CD14-positive monocyte (primary cell): ENCODE measurements around the gene MTHFSD. TPM values are rescaled to one million over a fixed set of nuclear protein-coding genes. Genes with fewer than 3 reads are reported as not detected.
A peak's percentile ranks its signal among the peaks of the same experiment; 100 is the strongest.

Experiments used
- DNase-seq, 3 donors: peaks; one replicate each; pipeline ENCODE4 v3.0.0-alpha.2; 2011 to 2022
- H2AFZ ChIP-seq: 2 replicates; pipeline ENCODE4 v1.6.0; 2012; ENCODE audit warnings: mild to moderate bottlenecking, low read depth, low read length, inconsistent platforms; ENCODE audit not compliant: insufficient read depth, poor library complexity, severe bottlenecking
- H3K27ac ChIP-seq, 2 donors: 1 replicate in 1 of 2; 2 replicates in 1 of 2; pipeline ENCODE4 v1.5.1; 2012 to 2013; ENCODE audit warnings: low read length in 2 of 2, control low read depth in 1 of 2, inconsistent platforms in 1 of 2, low read depth in 1 of 2, mild to moderate bottlenecking in 1 of 2
- H3K27me3 ChIP-seq, 2 donors: one replicate each; pipeline versions ENCODE4 v1.6.0 to v1.6.1; 2011 to 2013; ENCODE audit warnings: low read length in 2 of 2; ENCODE audit not compliant: control insufficient read depth in 2 of 2, insufficient read depth in 2 of 2
- H3K36me3 ChIP-seq, 2 donors: replicated peaks in 1 of 2; 1 replicate in 1 of 2; 2 replicates in 1 of 2; pipeline versions ENCODE4 v1.5.1 to v1.6.1; 2012 to 2013; ENCODE audit warnings: low read length in 2 of 2, control low read depth in 1 of 2, inconsistent platforms in 1 of 2, mild to moderate bottlenecking in 1 of 2; ENCODE audit not compliant: insufficient read depth in 2 of 2, control insufficient read depth in 1 of 2
- H3K4me1 ChIP-seq, 2 donors: 1 replicate in 1 of 2; 2 replicates in 1 of 2; pipeline versions ENCODE4 v1.5.1 to v1.6.1; 2012 to 2013; ENCODE audit warnings: low read length in 2 of 2, control low read depth in 1 of 2, inconsistent platforms in 1 of 2, mild to moderate bottlenecking in 1 of 2, moderate library complexity in 1 of 2; ENCODE audit not compliant: insufficient read depth in 2 of 2, control insufficient read depth in 1 of 2
- H3K4me2 ChIP-seq: replicated peaks from 2 replicates; pipeline ENCODE3; 2012; ENCODE audit warnings: low read length, moderate library complexity, mild to moderate bottlenecking; ENCODE audit not compliant: poor library complexity, severe bottlenecking; ENCODE audit errors: extremely low read depth
- H3K4me3 ChIP-seq, 3 experiments: fragments of 200-600 bp in 1 of 3; sonication (generic) in 1 of 3; replicated peaks in 1 of 3; 1 replicate in 2 of 3; 2 replicates in 1 of 3; pipeline ENCODE4 v1.5.1; 2011 to 2013; ENCODE audit warnings: low read length in 3 of 3, mild to moderate bottlenecking in 3 of 3, control low read depth in 2 of 3, low read depth in 2 of 3, inconsistent platforms in 1 of 3, moderate library complexity in 1 of 3
- H3K79me2 ChIP-seq: 2 replicates; pipeline ENCODE4 v1.6.0; 2012; ENCODE audit warnings: mild to moderate bottlenecking, control low read depth, inconsistent platforms, low read length, moderate library complexity; ENCODE audit not compliant: insufficient read depth
- H3K9ac ChIP-seq: 2 replicates; pipeline ENCODE4 v1.6.0; 2017; ENCODE audit warnings: low read length, mild to moderate bottlenecking; ENCODE audit not compliant: insufficient read depth, poor library complexity, severe bottlenecking
- H3K9me3 ChIP-seq, 2 donors: replicated peaks in 1 of 2; 1 replicate in 1 of 2; 2 replicates in 1 of 2; pipeline versions ENCODE4 v1.5.1 to v1.6.1; 2012 to 2013; ENCODE audit warnings: low read length in 2 of 2, control low read depth in 1 of 2; ENCODE audit not compliant: control insufficient read depth in 1 of 2, insufficient read depth in 1 of 2
- H4K20me1 ChIP-seq: 2 replicates; pipeline ENCODE4 v1.6.0; 2012; ENCODE audit warnings: mild to moderate bottlenecking, low read length, control low read depth, moderate library complexity; ENCODE audit not compliant: insufficient read depth
- H3K27ac Mint-ChIP-seq, 7 donors: one replicate each; pipeline ENCODE4 v1.8.0; 2020; ENCODE audit warnings: mild to moderate bottlenecking in 7 of 7, mixed read lengths in 7 of 7, moderate library complexity in 6 of 7, inconsistent platforms in 2 of 7
- H3K27me3 Mint-ChIP-seq, 3 donors: one replicate each; pipeline ENCODE4 v1.8.0; 2021 to 2022; ENCODE audit warnings: low read depth in 3 of 3, mild to moderate bottlenecking in 3 of 3, mixed read lengths in 3 of 3, moderate library complexity in 3 of 3, inconsistent platforms in 1 of 3
- H3K36me3 Mint-ChIP-seq, 2 donors: one replicate each; pipeline ENCODE4 v1.8.0; 2020; ENCODE audit warnings: mixed read lengths in 2 of 2, inconsistent platforms in 1 of 2, mild to moderate bottlenecking in 1 of 2
- H3K4me1 Mint-ChIP-seq: one replicate; pipeline ENCODE4 v1.8.0; 2020; ENCODE audit warnings: mild to moderate bottlenecking, mixed read lengths
- H3K4me3 Mint-ChIP-seq, 2 donors: one replicate each; pipeline ENCODE4 v1.8.0; 2020; ENCODE audit warnings: mild to moderate bottlenecking in 2 of 2, mixed read lengths in 2 of 2, moderate library complexity in 1 of 2
- H3K9me3 Mint-ChIP-seq, 7 donors: one replicate each; pipeline ENCODE4 v1.8.0; 2020 to 2022; ENCODE audit warnings: mixed read lengths in 7 of 7, mild to moderate bottlenecking in 6 of 7, moderate library complexity in 6 of 7, inconsistent platforms in 2 of 7
- WGBS: methylation state at CpG from one replicate; pipeline ENCODE4 v1.1.5; 2013; ENCODE audit warnings: missing lambda C conversion rate; ENCODE audit not compliant: insufficient coverage; 5-methylcytosine and 5-hydroxymethylcytosine counted together
- intact Hi-C, 2 donors: fragments of 100-400 bp; cut with micrococcal nuclease; formaldehyde crosslinking; loops; one replicate each; pipeline versions ENCODE4 v1.15.0 to v1.15.1; 2023
- polyA plus RNA-seq, 3 donors: library from polyadenylated mRNA; depleted of rRNA in 1 of 3; unstranded in 2 of 3; stranded (reverse) in 1 of 3; fragments of 300-500 nt in 2 of 3; fragments of >200 nt in 1 of 3; fragmentation: Illumina TruSeq in 2 of 3; gene quantifications; 1 replicate in 2 of 3; 2 replicates in 1 of 3; pipeline ENCODE4 v1.2.3, GENCODE V29; 2012 to 2021
- TF ChIP-seq, protein P1 (sequence below): fragments of 200-600 bp; IDR thresholded peaks from one replicate; pipeline ENCODE4 v1.8.0; 2022; ENCODE audit warnings: antibody characterized with exemption, mild to moderate bottlenecking

MTHFSD gene
- polyA plus RNA-seq, 3 donors, result 7.2 to 14.1 (median 11.7) TPM

GRCh38 chr16:86500708-86501510, 54.1 kb downstream of the MTHFSD start:
- H3K27me3 ChIP-seq, result peaks cover 84 to 95% of the 10 kb centered on the region in 2 donors
- Mint-ChIP-seq H3K4me1 (peaks cover 7% of the 10 kb centered on the region), H3K36me3 (peaks cover 0 to 3% of the 10 kb centered on the region in 2 donors), H3K27ac (no peak overlapping the region), H3K9me3 (peaks cover 0 to 24% (median 4%) of the 10 kb centered on the region in 7 donors), H3K4me3 (peak overlapping the region in 1 of 2 donors; percentile 71), H3K27me3 (peaks cover 91 to 99% (median 94%) of the 10 kb centered on the region in 3 donors)
- H3K9ac ChIP-seq, result no peak overlapping the region
- H4K20me1 ChIP-seq, result no peaks in the 10 kb centered on the region
- no peaks in the 10 kb centered on the region for H3K79me2 ChIP-seq
- no peak overlapping the region for H3K27ac ChIP-seq
- no peak for DNase-seq
- no peak overlapping the region for H3K4me2 ChIP-seq
- intact Hi-C loops, result no loop called here
- no peak overlapping the region for H2AFZ ChIP-seq
- peaks cover 0 to 52% of the 10 kb centered on the region in 2 donors for H3K9me3 ChIP-seq
- H3K36me3 ChIP-seq, result no peaks in the 10 kb centered on the region
- TF ChIP-seq, protein P1, sequence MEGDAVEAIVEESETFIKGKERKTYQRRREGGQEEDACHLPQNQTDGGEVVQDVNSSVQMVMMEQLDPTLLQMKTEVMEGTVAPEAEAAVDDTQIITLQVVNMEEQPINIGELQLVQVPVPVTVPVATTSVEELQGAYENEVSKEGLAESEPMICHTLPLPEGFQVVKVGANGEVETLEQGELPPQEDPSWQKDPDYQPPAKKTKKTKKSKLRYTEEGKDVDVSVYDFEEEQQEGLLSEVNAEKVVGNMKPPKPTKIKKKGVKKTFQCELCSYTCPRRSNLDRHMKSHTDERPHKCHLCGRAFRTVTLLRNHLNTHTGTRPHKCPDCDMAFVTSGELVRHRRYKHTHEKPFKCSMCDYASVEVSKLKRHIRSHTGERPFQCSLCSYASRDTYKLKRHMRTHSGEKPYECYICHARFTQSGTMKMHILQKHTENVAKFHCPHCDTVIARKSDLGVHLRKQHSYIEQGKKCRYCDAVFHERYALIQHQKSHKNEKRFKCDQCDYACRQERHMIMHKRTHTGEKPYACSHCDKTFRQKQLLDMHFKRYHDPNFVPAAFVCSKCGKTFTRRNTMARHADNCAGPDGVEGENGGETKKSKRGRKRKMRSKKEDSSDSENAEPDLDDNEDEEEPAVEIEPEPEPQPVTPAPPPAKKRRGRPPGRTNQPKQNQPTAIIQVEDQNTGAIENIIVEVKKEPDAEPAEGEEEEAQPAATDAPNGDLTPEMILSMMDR, result no peak
- H3K4me1 ChIP-seq, result no peaks in the 10 kb centered on the region
- H3K4me3 ChIP-seq, result no peak overlapping the region
- WGBS, result 15% methylated on average over 12 of the region's 13 CpGs

DNA sequence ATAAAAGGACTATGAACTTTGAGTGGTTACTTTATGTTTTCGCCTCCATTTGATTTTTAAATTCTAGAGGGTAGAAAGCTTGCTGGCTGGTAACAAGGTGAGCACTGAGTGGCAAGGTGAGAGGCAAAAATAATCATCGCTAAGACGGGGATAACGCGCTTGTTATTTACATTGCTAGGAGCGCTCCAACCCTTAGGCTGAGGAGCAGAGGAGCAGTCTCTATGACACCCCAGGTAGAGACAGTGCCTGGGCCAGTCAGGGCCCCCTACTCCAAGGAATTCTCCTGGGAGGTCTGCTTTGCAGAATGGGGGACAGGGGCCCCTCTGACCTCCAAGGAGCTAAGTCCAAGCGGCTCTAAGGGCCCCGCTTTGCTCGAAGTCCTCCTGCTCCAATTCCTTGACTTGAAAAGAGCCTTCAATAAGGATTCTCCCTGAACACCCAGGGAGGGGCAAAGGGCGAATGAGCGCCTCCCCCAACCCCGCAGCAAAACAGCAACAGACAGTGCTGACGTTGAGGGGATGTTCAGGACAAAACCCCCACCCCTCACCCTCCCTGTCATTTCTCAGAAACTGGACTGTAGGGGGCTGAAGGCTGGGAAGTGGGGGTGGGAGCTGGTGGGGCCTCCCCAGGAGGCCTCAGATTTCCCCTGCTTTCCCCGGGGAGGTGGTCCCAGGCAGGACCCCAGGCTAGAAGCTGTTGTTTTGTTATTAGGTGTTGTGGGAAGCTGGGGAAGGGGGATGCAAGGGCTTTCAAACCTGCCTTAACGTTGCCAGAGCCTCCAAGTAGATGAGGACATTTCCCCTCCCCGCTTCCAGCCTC, 54.9 kb downstream of the MTHFSD start:
- Histone ChIP-seq H3K4me3 (no peak overlapping the region), H3K79me2 (no peaks in the 10 kb centered on the region), H4K20me1 (no peaks in the 10 kb centered on the region), H3K27me3 (peaks cover 87 to 96% of the 10 kb centered on the region in 2 donors), H3K4me1 (no peaks in the 10 kb centered on the region), H3K9me3 (peaks cover 0 to 57% of the 10 kb centered on the region in 2 donors), H2AFZ (no peak overlapping the region), H3K27ac (no peak overlapping the region), H3K4me2 (no peak overlapping the region), H3K9ac (no peak overlapping the region), H3K36me3 (no peaks in the 10 kb centered on the region)
- 18% methylated on average over 10 of the region's 16 CpGs for WGBS
- H3K4me1 Mint-ChIP-seq, result peaks cover 1% of the 10 kb centered on the region
- TF ChIP-seq, protein P1, result no peak
- intact Hi-C loops, result no loop called here
- H3K36me3 Mint-ChIP-seq, result peaks cover 0 to 1% of the 10 kb centered on the region in 2 donors
- peaks cover 93 to 100% (median 97%) of the 10 kb centered on the region in 3 donors for H3K27me3 Mint-ChIP-seq
- no peak for DNase-seq
- no peak overlapping the region for H3K27ac Mint-ChIP-seq
- peak overlapping the region in 1 of 2 donors; percentile 81 for H3K4me3 Mint-ChIP-seq
- peaks cover 0 to 24% (median 5%) of the 10 kb centered on the region in 7 donors for H3K9me3 Mint-ChIP-seq
